ENCODE results near the gene CFAP90.

CFAP90 gene

GRCh38 chr5:7822449-7822848 lies 28.5 kb downstream of the CFAP90 start:
- no peak for DNase-seq (ENCODE audit: low read depth)

- no peak for DNase-seq (ENCODE audit: low read depth)
Observed at GRCh38 chr5:7816535-7816901, 34.4 kb downstream of the CFAP90 start.

GRCh38 chr5:7815892-7816534 lies 34.9 kb downstream of the CFAP90 start:
- DNase-seq (ENCODE audit: low read depth) = peak; percentile 12

- no peak for DNase-seq (ENCODE audit: low read depth)
Observed at GRCh38 chr5:7814816-7815215, 36.1 kb downstream of the CFAP90 start.

GRCh38 chr5:7813576-7813975 lies 37.4 kb downstream of the CFAP90 start:
- DNase-seq (ENCODE audit: low read depth) = no peak

GRCh38 chr5:7813007-7813406 lies 37.9 kb downstream of the CFAP90 start:
- no peak for DNase-seq (ENCODE audit: low read depth)

GRCh38 chr5:7811715-7812114 lies 39.2 kb downstream of the CFAP90 start:
- no peak for DNase-seq (ENCODE audit: low read depth)

GRCh38 chr5:7808998-7809397 lies 41.9 kb downstream of the CFAP90 start:
- no peak for DNase-seq (ENCODE audit: low read depth)

GRCh38 chr5:7805379-7805778 lies 45.6 kb downstream of the CFAP90 start:
- no peak for DNase-seq (ENCODE audit: low read depth)

GRCh38 chr5:7803937-7804336 lies 47.0 kb downstream of the CFAP90 start:
- DNase-seq (ENCODE audit: low read depth) = no peak

GRCh38 chr5:7802855-7803254 lies 48.1 kb downstream of the CFAP90 start:
- DNase-seq (ENCODE audit: low read depth) = no peak

GRCh38 chr5:7801891-7802614 lies 48.9 kb downstream of the CFAP90 start:
- no peak for DNase-seq (ENCODE audit: low read depth)

- no peak for DNase-seq (ENCODE audit: low read depth)
Observed at GRCh38 chr5:7795306-7795705, 55.6 kb downstream of the CFAP90 start.

- no peak for DNase-seq (ENCODE audit: low read depth)
Observed at GRCh38 chr5:7794823-7795222, 56.1 kb downstream of the CFAP90 start.

- DNase-seq (ENCODE audit: low read depth) = no peak
Observed at GRCh38 chr5:7794311-7794710, 56.6 kb downstream of the CFAP90 start.

- no peak for DNase-seq (ENCODE audit: low read depth)
Observed at GRCh38 chr5:7793895-7794294, 57.0 kb downstream of the CFAP90 start.

GRCh38 chr5:7789567-7789966 lies 61.4 kb downstream of the CFAP90 start:
- no peak for DNase-seq (ENCODE audit: low read depth)

- DNase-seq (ENCODE audit: low read depth) = no peak
Observed at GRCh38 chr5:7787770-7788169, 63.2 kb downstream of the CFAP90 start.

- no peak for DNase-seq (ENCODE audit: low read depth)
Observed at GRCh38 chr5:7784683-7785380, 66.1 kb downstream of the CFAP90 start.

- DNase-seq (ENCODE audit: low read depth) = no peak
Observed at GRCh38 chr5:7781899-7782298, 69.0 kb downstream of the CFAP90 start.

Data from stimulated activated CD8-positive, alpha-beta memory T cell treated with anti-CD3 and anti-CD28 coated beads, Interleukin-12 subunit alpha, Interleukin-12 subunit beta, amount 100 ng/mL, for 1 hour (primary cell).